ENCODE data around the gene FBXO46.
A peak's percentile ranks its signal among the peaks of the same experiment; 100 is the strongest.

FBXO46 gene

GRCh38 chr19:45682117-45682516 is 48.6 kb downstream of the FBXO46 start:
- no peak for DNase-seq (ENCODE audit: low read depth)

DNA sequence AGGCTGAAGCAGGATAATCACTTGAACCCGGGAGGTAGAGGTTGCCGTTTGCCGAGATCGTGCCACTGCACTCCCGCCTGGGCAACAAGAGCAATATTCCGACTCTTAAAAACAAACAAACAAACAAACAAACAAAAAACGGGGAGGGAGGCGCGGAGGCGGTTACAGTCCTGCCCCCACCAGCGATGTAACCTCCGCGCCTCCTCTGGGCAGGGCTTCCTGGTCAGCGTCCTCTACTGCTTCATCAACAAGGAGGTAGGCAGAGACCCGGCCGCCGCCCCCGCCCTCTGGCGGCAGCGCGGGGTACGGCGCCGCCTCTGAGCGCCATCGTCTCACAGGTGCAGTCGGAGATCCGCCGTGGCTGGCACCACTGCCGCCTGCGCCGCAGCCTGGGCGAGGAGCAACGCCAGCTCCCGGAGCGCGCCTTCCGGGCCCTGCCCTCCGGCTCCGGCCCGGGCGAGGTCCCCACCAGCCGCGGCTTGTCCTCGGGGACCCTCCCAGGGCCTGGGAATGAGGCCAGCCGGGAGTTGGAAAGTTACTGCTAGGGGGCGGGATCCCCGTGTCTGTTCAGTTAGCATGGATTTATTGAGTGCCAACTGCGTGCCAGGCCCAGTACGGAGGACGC is 49.2 kb downstream of the FBXO46 start:
- DNase-seq (ENCODE audit: low read depth): peak; percentile 76

GRCh38 chr19:45677351-45678230 is 53.1 kb downstream of the FBXO46 start:
- peak; percentile 58 for DNase-seq (ENCODE audit: low read depth)

DNA sequence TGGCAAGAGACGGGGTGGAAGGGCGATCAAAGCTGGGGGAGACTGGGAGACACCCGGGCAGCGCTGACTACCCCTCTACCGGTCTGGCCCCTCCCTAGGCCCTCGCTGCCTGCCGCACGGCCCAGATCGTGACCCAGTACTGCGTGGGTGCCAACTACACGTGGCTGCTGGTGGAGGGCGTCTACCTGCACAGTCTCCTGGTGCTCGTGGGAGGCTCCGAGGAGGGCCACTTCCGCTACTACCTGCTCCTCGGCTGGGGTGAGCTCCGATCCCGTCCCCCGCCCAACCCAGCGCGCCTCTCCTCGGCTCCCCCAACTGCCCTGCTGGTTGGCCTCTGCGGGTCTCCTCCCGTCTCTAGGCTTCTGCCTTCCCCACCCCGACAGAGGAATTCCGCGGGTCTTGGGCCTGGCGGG is 53.8 kb downstream of the FBXO46 start:
- DNase-seq (ENCODE audit: low read depth): peak; percentile 28

DNA sequence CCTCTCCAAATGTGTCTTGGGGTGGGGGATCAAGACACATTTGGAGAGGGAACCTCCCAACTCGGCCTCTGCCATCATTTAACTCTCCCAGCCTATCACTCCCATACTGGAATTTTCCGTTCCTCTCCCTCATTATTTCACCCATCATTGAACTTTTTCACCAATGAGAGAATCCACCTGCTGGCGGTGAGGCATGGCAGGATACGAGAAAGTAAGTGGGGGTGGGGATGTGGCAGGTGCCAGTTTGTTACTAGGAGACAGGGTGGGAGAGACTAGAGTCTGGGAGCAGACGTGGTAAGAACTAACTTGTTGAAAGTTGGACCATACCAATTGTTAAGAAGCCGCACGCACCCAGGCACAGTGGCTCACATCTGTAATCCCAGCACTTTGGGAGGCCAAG is 55.8 kb downstream of the FBXO46 start:
- no peak for DNase-seq (ENCODE audit: low read depth)

DNA sequence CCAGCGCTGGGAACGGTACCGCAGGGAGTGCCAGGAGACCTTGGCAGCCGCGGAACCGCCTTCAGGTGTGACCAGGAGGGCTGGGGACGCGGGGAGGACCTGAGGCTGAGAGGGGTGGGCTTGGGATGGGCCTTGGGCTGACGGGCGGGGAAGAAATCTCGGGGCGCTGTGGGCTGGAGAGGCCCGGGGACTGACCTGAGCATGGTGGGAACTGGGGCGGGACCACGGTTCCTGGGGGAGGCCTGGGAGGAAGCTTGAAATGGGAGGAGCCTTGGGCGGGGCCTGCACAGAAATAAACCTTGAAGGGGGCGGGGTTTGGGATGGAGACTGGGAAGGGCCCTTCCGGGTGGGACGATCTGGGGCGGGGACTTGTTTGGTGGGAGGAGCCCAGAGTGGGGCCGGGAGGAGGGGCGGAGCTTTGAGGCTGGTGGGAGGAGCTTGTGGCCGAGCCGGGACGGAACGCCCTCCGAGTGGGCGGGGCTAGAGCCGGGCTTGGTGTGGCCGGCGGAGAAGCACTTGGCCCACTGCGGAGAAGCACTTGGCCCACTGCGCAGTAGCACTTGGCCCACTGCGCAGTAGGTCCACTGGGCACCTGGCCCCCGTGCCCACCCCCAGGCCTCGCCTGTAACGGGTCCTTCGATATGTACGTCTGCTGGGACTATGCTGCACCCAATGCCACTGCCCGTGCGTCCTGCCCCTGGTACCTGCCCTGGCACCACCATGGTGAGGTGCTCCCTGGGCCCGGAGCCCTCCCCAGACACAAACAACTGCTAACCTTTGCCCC is 59.8 kb downstream of the FBXO46 start:
- DNase-seq (ENCODE audit: low read depth): peak; percentile 24

DNA sequence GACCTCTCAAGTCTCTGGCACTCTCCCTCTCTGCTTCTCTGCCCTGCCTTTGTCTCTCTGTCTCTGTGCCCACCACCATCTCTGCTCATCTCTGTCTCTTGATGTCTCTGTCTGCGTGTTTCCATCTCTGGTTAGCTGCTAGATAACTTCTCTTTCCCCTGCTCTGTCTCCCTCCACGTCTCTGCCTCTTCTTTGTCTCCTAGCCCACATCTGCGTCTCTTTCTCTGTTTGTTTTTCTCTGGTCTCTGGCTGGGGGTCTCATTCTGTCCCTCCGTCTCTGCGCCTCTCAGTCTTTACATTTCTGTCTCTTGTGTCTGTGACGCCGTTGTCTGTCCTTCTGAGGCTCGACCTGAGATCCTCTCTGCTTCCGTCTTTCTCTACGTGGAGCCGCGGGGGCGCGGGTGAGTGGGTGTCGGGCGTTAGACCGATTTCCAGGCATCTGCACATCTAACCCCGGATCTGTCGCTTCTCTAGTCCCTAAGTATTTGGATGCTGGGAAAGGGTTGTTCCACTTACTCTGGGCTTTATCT is 62.3 kb downstream of the FBXO46 start:
- DNase-seq (ENCODE audit: low read depth): no peak

GRCh38 chr19:45667620-45668341 is 62.9 kb downstream of the FBXO46 start, which contains the start of gene GIPR:
Gene GIPR, plus strand, starts transcription at chr19:45668221. Its CDS starts 1,300 bp downstream, at chr19:45669521.
- DNase-seq (ENCODE audit: low read depth): peak; percentile 26

DNA sequence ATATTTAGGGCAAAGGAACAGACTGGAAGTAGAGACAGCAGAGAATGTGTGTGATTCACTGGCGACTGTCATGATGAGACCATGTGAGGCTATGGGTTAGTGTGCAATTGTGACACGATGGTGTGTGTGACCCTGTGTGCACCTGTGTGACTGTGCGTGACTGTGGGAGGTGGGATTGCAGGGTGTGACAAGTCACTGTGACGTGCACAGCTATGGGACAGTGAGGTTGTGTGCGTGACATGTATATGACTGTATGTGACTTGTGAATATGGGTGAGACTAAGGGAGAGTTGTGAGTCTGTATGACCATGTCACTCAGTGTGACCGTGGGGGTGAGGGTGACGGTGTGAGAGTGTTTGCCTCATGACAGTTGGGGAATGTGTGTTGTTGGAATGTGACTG is 66.1 kb downstream of the FBXO46 start:
- no peak for DNase-seq (ENCODE audit: low read depth)

GRCh38 chr19:45663800-45664199 is 66.9 kb downstream of the FBXO46 start:
- DNase-seq (ENCODE audit: low read depth): no peak

- DNase-seq (ENCODE audit: low read depth): no peak
Measured at GRCh38 chr19:45660636-45661035, 70.1 kb downstream of the FBXO46 start.

Measured in activated gamma-delta T cell treated with anti-CD3 and anti-CD28 coated beads, Interleukin-2, amount 50 U/mL, for 16 hours (primary cell).